Stimulated activated CD8-positive, alpha-beta memory T cell treated with anti-CD3 and anti-CD28 coated beads, Interleukin-15, amount 100 ng/mL, for 24 hours (primary cell): ENCODE data around the gene TBR1.

Experiments
- DNase-seq: peaks from one replicate; pipeline ENCODE4 v3.0.0-alpha.2; 2020; ENCODE audit warnings: low read depth

The TBR1 gene

DNA sequence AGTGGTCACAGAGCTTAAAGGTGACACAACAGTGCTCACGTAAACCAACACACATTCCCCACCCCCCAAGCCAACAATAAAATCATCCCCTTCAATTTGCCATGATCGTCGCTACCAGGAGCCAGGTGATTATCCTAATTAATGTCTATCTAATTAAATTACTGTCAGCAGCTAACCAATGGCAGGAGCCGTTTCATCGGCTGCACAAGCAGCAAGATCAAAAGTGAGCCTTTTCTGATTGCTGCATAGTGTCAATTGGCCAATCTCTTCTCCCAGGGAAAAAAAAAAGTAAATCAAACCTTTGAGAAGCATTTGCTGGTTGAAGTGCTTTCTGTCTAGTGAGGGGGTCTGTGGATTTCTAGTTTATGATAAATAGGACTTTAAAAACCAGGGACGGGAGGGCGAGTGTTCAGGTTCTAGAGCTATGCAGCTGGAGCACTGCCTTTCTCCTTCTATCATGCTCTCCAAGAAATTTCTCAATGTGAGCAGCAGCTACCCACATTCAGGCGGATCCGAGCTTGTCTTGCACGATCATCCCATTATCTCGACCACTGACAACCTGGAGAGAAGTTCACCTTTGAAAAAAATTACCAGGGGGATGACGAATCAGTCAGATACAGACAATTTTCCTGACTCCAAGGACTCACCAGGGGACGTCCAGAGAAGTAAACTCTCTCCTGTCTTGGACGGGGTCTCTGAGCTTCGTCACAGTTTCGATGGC, at the start of gene TBR1:
TSS of gene TBR1 (plus strand) at position 311 of the 721 bp plus-strand sequence. CDS start at position 425, 114 bp downstream.
- no peak for DNase-seq

DNA sequence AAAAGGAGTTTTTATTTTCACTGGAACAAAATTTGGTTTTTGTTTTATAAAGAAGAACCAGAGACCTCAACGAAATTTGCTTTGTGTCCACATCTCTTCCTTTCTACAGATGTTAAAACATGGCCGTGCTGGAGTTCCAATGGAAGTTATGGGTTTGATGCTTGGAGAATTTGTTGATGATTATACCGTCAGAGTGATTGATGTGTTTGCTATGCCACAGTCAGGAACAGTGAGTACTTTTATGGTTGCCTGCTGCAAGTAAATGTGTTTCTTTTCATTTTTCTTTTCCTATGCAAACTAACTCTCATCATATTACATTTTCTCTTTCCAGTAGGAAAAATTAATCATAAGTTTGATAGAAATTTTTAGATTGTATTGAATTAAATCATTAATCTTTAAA, 48.4 kb upstream of the TBR1 start:
- DNase-seq, result no peak

DNA sequence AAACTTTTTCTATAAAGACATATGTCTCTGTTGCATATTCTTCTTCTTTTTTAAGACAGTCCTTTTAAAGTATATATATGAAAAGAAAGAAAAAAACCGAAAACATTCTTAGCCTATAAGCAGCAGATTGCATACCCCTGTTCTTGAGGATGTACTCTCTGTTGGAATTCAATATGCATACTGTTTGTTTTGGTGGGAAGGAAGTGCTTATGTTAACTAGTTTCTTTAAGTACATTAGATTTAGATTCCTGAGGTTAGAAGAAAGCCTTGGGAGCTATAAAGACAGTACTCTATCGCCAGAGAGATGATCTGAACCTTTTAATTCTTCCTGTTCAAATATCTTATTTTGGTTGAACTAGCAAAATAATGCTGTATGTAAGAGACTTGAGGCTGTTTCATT, 46.8 kb upstream of the TBR1 start:
- no peak for DNase-seq

DNA sequence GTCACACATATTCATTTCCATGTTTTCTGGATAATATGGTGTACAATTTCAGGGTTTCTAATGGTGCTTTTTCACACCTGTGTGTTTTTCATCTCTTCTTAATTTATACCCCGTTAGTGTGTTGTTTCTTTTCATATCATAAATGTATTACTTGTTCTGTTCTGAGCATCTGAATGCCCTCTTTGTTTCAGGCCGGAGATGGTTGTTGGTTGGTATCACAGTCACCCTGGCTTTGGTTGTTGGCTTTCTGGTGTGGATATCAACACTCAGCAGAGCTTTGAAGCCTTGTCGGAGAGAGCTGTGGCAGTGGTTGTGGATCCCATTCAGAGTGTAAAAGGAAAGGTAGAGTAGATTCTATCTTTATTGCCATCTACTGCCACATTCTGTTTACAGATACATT, 45.1 kb upstream of the TBR1 start:
- no peak for DNase-seq

DNA sequence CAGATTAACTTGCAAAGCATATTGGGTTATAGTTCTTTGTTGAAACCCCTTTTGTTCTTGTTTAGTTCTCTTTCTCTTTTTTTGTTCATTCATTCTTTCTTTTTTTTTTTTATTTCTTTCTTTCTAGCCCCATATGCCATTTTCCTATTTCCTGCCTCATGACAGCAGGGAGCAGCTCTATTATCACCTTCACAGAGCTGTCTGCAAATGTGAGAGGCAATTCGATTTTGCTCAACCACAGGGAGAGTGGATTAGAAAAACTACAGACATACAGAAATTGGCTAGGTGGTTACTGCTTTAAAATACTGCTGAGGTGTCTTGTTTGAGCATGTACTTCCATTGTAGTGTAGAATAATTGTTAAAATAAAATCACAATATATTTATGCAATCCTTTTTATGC, 44.2 kb upstream of the TBR1 start:
- DNase-seq, result no peak

DNA sequence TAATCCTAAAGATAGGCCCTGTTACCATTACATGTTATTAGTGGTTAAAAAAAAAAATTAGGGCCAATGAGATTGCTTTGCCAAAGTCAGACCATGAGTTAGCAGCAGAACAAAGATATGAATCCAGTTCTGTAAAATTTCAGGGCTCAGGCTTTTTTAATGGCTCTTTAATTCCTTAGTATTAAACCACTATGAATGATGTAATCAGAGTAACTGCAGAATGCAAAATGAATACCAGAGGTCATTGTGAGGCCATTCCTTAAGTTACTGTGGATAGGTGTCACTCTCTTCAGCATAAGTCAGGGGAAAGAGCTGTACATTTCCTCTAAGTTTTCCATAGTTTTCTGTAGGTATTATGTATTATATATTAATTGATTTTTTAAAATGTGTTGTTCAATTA, 42.2 kb upstream of the TBR1 start:
- DNase-seq, result no peak

DNA sequence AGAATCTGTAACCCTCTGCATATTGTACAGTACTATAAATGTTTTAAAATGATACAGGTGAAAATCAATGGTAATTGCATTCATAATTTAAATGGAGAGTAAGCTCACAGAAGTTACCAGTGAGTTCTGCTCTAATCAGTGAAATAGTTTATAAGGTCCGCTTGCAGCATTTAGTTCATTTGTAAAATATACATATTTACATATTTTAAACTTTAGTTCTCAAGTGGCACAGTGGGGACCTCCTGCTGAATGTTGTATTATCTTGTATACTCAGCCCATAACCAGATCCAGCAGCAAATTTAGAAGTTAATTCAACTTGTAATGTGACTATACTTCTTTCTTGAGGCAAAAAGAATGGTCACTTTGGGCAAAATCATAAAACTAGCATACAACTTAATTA, 41.7 kb upstream of the TBR1 start:
- no peak for DNase-seq

DNA sequence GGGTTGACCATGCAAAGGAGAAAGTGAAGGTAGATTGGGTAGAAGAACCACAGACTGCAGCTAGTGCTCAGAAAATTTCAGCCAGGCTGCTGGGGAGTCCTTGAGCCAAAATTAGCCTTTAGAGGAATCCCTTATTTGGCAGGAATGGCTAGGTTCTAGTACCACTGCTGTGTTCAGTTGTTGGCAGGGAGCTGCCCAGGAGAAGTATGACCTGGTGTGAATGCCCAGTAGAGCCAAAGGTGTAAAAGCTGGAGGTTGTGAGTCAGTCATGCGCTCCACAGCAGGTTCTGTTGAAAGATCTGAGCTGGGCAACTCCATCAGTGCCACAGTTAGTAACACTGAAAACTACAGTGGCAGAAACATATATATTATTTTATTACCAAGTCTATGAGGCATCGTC, 36.4 kb upstream of the TBR1 start:
- DNase-seq, result no peak

DNA sequence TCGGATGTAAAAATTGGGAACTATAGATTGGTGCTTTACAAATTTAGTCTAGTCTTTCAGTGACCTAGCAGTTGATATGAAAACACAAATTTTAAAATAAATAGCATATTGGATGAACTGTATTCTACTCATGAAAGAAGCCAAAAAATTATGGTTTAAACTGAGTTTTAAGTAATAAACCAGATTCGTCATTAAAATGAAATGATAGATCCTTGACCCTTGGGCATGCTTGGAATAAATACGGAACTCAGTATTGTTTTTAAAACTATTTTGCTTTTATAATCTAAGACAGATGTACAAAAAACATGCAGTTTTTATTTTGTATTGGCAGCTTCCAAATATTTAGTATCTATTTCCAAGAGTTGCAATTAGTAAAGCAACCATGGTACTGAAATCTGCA, 34.6 kb upstream of the TBR1 start:
- no peak for DNase-seq

DNA sequence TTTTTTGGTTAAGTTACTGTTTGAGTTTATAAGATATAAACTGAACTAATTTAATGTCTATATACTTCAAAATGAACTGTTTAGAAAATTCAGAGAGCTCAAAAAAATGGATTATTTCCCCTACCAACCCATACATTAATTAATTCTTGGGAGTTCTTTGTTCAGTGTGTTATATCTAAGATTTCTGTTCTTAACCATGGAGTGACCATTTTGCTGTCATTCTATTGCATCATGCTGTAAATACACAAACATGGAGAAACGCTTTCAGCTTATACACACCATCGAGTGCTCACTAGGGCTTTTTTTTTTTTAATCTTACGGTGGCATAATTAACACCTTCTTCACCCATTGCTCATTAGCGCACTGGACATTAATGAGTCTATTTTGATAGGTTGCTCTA, 33.4 kb upstream of the TBR1 start:
- no peak for DNase-seq

DNA sequence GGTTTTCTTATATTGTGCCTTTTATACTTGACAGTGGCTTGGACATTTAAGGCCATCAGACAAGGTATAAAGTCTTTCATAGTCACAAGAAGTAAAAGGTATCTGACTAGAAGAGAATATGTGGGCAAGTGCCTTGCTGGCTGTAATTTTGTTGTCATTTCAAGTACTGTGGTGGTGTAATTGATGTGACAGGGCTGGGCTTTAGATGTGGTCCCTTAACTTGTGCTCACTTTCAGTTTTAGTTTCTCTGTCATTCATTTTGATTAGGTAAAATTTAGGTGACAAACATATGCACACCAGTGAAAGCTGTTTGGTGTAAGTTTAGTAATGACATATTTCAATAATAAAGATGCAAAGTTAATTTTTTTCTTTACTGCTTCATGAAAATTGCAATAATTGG, 31.2 kb upstream of the TBR1 start:
- no peak for DNase-seq

DNA sequence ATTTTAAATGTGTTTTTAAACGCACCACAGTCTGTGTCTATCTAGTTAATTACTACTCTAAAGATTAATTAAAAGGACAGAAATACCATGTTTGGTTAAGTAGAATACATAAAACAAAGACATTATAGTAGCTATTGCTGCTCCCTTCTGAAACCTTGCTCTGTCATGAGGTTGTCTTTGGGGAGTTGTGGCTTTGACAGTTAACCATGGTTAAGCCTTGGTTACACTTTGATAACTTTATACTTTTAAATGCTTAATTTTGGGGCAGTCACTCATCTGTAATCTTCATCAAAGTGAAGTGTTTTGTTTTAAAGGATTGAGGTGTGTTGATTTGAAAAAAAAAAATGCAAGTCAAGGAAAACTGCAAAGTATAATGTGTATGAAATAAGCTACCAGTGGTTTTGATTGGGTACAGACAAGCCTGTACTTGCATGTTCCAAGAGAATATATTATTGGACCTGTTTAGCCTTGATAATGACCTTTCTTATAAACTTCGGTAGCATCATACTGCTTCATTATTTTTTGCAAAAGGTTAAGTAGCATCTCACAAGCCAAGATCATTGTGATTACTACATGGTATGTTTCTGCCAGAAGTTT, 29.8 kb upstream of the TBR1 start:
- DNase-seq, result no peak

DNA sequence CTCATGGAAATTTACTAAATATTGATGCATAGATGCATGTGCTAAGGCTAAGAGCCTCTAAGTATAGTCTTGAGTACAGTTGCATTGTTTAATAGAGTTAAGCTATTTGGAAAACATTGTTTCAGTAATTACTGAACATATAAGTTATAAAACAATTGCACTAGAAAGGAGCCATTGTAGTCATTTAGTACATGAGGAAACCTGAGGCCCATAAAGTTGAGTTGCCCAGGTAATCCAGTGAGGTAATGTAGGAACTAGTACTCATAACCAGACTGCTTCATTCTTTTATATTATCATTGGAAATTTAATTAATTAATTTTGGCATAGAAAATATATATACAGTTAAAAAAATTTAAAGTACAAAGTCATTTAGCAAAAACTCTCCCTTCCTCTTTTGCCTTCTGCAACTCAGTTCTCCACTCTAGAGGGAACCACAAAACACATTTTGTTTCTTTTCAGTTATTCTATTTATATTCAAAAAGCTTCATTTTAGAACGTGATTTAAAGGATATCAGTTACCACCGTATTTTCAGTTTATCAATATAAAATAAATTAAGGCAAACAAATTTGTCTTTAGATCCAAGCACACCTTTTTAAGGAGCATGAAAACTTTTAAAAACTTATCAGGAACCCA, 27.8 kb upstream of the TBR1 start:
- DNase-seq, result no peak

DNA sequence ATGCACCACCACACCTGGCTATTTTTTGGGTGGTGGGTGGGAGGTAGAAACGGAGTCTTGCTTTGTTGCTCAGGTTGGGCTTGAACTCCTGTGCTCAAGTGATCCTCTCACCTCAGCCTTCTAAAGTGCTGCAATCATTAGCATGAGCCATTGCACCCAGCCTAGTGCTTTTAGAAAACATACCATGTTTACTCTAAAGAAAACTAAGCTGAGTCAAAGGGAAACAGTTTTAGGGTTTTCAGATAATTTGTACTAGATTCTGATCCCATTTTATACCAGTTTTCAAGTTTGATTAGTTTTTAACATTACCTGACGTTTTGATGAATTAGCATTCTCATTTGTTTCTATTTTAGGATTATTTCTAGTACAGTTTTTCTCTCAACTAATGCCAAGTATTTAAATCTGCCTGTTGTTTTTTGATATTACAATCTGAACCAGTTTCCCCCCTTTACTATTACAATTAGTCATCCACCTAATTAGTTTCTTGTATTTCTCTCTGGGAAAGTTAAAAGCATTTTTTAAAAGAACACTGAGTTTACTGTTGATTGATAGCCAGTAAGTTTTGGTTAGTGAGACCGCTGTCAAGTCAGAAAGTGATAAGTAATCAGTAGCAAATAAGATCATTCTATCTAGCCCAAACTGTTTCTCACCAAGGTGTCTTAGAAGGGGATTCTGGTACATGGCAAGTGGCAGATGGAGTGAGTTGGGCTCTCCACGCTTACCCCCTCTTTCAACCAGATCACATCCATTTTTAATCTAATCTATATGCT, 24.2 kb upstream of the TBR1 start:
- DNase-seq, result no peak

DNA sequence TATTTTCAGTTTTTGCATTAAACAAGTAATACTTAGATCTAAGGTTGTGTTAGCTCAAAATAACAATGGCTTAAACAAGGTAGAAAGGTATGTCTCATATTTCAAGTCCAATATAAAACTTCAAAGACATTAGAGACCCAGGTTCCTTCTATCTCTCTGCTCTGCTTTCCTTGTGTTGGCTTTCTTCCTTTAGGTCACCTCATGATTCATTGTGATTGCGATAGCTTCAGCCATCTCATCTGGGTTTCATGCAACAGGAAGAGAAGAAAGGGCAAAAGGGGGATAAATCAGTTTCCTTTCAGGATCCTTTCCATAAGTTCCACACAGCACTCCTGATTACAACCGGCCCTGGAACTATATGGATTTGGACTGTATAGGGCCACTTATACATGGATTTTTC, 16.0 kb upstream of the TBR1 start:
- no peak for DNase-seq

DNA sequence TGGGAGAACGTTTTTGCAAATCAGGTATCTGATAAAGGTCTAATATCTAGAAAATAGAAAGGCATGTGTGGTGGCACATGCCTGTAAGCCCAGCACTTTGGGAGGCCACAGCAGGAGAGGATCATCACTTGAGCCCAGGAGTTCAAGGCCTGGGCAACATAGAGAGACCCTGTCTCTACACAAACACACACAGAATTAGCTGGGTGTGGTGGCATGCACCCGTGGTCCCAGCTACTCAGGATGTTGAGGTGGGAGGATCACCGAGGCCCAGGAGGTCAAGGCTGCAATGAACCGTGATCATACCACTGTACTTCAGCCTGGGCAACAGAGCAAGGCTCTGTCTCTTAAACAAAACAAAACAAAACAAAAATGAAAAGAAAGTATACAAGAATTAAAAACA, 13.8 kb upstream of the TBR1 start:
- DNase-seq, result no peak

DNA sequence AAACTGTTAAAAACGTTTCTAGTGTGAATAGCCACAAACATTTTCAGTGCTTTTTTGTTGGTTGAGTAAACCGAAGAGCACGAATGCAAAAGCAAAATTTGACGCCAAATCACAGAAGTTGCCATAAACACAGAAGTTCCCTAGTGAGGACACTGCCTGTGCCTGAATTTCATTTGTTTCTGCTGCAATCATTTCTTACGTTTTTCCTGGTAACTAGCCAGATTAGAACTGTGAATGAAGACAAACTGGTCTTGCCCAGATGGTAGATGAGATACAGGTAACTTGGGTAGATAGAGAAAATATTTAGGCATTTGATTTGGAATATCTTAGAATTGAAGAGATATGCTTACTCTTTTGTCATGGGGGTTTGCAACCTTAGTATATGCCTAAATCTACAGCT, 9.8 kb upstream of the TBR1 start:
- DNase-seq, result no peak

DNA sequence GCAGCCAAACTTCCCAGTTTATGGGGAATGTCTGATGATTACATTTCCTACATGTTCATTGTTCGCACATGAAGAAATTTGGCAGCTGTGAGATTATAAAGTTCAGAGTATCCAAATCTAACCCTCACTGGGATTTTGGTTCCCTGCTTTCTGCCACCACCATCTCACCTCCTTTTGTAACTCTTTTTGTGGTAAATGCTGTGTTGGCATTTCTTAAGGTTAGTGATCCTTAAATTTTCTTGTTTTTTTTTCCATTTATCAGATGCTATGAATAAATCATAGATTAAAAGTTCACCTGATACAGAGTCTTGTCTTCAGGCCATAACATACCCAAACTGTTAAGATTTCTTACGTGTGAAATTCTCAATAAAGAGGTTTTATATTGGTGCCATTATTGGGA, 8.5 kb upstream of the TBR1 start:
- no peak for DNase-seq

DNA sequence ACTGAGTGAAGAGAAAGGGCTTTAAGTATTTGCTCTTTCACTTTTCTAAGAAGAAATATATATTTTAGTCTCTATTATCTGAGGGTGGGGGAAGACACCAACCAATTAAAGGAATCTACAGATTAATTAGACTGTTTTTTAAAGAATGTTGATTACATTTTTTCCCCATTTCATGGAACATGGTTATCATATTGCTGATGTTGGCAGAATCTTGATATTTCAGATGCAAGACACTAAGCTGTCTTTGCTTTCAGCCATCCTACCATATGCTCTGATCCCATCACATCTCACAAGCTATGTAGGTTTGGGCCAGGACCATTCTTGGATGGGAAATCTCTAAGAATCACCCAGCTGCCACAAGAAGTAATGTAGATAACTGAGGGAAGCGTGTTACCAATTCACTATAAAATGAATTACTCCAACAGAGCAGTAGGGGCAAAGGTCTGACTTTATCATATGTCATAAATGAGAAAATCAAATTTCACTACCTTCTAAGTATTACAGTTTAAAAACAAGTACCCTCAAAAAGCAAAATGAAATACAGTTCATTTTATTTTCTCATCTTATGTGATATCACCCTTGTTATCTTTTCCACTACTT, 6.7 kb upstream of the TBR1 start:
- DNase-seq, result no peak

DNA sequence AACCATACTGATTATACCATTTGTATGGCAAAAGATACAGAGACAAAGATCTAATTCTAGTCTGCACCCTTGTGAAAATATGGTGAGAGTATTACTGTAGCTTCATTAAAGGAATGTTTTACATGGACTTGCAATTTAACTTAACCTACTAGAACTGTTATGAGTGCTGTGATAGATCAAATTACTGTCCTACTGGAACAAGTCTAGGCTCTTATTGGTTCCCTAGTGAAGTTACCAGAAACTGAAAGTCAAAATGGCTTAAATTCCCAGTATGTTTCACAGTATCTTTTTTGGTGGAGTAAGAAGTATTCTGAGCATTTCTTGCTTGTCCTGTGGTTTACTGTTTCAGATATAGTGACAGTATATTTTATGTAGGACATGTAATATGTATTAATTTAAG, 3.8 kb upstream of the TBR1 start:
- DNase-seq, result no peak

DNA sequence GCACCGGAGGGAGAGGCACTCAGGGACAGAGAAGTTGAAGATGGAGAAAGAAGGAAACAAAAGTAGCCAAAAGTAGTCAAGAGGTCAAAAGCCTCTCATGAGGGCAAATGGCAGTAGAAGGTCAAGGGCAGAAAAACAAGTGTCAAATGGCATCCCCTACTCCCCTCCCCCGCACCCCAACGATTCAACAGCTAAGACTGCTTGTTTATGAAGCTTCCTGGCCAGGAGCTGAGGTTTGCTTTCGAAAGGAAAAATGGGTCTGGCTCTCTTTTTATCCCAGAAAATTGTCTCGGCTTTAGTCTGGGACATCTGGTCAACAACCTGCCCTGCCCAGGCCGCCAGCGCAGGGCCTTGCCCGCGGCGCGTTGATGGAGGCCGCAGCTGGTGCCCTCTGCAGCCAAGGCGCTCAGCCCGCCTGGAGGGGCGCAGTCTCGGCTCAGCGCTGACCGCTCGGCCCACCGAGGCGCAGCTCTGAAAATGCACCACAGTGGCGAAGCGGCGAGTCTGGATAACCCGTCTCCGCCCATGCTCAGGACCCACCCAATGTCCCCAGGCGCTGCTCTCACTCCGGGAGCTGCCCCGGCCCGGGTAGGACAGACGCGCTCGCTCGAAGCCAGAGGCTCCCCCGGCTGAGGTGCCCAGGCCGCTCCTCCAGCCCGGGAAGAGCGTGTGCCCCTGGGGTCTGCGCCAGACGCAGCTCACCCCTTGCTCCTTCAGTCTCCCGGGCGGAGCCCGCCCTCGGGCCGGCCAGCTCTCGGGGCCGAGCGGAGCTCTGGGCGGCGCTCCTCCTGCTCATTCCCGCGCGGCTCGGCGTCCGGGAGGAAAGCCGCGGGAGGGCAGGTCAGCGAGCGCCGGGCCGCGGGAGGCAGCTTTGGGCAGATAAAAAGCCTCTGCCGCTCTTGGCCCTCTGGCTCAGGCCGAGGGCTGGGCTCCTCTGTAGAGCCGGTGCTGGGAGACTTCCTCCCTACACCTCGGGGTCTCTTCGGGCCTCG, 1.8 kb upstream of the TBR1 start:
- DNase-seq, result no peak
